ENCODE data around the gene ATXN1.

GRCh38 chr6:16673011-16673797 lies 88.1 kb downstream of the ATXN1 start:
- TF ChIP-seq CTCF (IDR thresholded peaks at IDR 0.05), result no peak
- TF ChIP-seq POLR2A (IDR thresholded peaks at IDR 0.05), result no peak

All from testis (tissue), 2 donors.